Tibial nerve (tissue), 3 donors: ENCODE data around the gene TOMM22.

ENCODE experiments used
- POLR2A ChIP-seq, 2 donors: fragments of 450-650 bp; IDR thresholded peaks; one replicate each; pipeline ENCODE4 v1.6.1; 2017; ENCODE audit warnings: antibody characterized with exemption in 2 of 2, mild to moderate bottlenecking in 2 of 2, moderate library complexity in 2 of 2
- TF ChIP-seq, protein P1 (sequence below), 5 experiments: fragments of 200-600 bp in 3 of 5; fragments of 450-650 bp in 2 of 5; sonication (generic) in 3 of 5; IDR thresholded peaks; one replicate each; pipeline ENCODE4 v1.5.1; 2016 to 2019; ENCODE audit warnings: antibody characterized with exemption in 5 of 5, mild to moderate bottlenecking in 3 of 5, moderate library complexity in 2 of 5

DNA sequence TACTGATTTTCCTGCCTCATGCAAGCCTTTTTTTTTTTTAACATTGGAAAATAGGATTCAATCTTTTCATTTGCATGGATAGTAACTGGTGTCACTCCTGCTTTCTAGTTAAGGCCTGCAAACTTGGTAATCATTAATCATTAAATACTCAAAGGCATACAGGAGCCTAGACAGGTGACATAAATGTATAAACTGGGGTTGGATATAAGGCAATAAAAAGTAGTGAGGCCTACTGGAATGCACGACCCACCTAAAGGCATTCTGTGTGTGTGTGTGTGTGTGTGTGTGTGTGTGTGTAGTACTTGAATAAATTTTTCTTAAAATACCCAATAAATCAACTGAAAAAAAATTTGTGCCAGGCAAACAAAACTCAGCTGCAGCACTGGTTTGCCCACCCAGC is 7.9 kb downstream of the TOMM22 start:
- TF ChIP-seq, protein P1, sequence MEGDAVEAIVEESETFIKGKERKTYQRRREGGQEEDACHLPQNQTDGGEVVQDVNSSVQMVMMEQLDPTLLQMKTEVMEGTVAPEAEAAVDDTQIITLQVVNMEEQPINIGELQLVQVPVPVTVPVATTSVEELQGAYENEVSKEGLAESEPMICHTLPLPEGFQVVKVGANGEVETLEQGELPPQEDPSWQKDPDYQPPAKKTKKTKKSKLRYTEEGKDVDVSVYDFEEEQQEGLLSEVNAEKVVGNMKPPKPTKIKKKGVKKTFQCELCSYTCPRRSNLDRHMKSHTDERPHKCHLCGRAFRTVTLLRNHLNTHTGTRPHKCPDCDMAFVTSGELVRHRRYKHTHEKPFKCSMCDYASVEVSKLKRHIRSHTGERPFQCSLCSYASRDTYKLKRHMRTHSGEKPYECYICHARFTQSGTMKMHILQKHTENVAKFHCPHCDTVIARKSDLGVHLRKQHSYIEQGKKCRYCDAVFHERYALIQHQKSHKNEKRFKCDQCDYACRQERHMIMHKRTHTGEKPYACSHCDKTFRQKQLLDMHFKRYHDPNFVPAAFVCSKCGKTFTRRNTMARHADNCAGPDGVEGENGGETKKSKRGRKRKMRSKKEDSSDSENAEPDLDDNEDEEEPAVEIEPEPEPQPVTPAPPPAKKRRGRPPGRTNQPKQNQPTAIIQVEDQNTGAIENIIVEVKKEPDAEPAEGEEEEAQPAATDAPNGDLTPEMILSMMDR (IDR thresholded peaks at IDR 0.05): no peak
- TF ChIP-seq POLR2A (IDR thresholded peaks at IDR 0.05): no peak
